ENCODE data around the gene GTF3C1. TPM values are rescaled to one million over a fixed set of nuclear protein-coding genes. Genes with fewer than 3 reads are reported as not detected.
A peak's percentile ranks its signal among the peaks of the same experiment; 100 is the strongest.

GTF3C1 gene
- total and polyA plus RNA-seq, 3 donors from 2014 or later, result 85.7 to 154 (median 129) TPM

GRCh38 chr16:27462200-27462845 lies 87.4 kb downstream of the GTF3C1 start:
- Histone ChIP-seq H3K4me3 (no peak overlapping the region), H3K27me3 (no peaks in the 10 kb centered on the region), H3K36me3 (ENCODE audit: low read depth, missing control alignments) (no peaks in the 10 kb centered on the region), H3K27ac (no peak overlapping the region), H3K4me1 (peaks cover 26% of the 10 kb centered on the region), H3K9me3 (no peaks in the 10 kb centered on the region)
- intact Hi-C loops (cut with DNase I; ENCODE audit: low total_unique reads), result no loop called here
- no peak for DNase-seq
- TF ChIP-seq POLR2A (IDR thresholded peaks at IDR 0.05), result no peak
- TF ChIP-seq CTCF (IDR thresholded peaks at IDR 0.05), result no peak
- 72 to 88% methylated on average over 4 to 18 of the region's 18 CpGs for WGBS, 2 donors

- intact Hi-C loops (cut with DNase I; ENCODE audit: low total_unique reads), result no loop called here
- Histone ChIP-seq H3K27me3 (no peaks in the 10 kb centered on the region), H3K4me3 (no peak overlapping the region), H3K9me3 (no peaks in the 10 kb centered on the region), H3K27ac (no peak overlapping the region), H3K4me1 (peaks cover 26% of the 10 kb centered on the region), H3K36me3 (ENCODE audit: low read depth, missing control alignments) (no peaks in the 10 kb centered on the region)
- DNase-seq, result no peak
- TF ChIP-seq POLR2A (IDR thresholded peaks at IDR 0.05), result no peak
- TF ChIP-seq CTCF (IDR thresholded peaks at IDR 0.05), result no peak
- 68 to 80% methylated on average over 1 to 16 of the region's 16 CpGs for WGBS, 2 donors
Observed at GRCh38 chr16:27461483-27462171, 88.1 kb downstream of the GTF3C1 start.

- TF ChIP-seq POLR2A (IDR thresholded peaks at IDR 0.05) (no peak), CTCF (IDR thresholded peaks at IDR 0.05) (no peak)
- Histone ChIP-seq H3K4me1 (peaks cover 26% of the 10 kb centered on the region), H3K27me3 (no peaks in the 10 kb centered on the region), H3K9me3 (no peaks in the 10 kb centered on the region), H3K36me3 (ENCODE audit: low read depth, missing control alignments) (no peaks in the 10 kb centered on the region), H3K4me3 (no peak overlapping the region), H3K27ac (no peak overlapping the region)
- 63 to 79% methylated on average over 11 to 20 of the region's 20 CpGs for WGBS, 2 donors
- DNase-seq, result no peak
- intact Hi-C loops (cut with DNase I; ENCODE audit: low total_unique reads), result no loop called here
Observed at GRCh38 chr16:27460663-27461482, 88.8 kb downstream of the GTF3C1 start.

- H3K27me3 ChIP-seq, result no peaks in the 10 kb centered on the region
- intact Hi-C loops (cut with DNase I; ENCODE audit: low total_unique reads), result no loop called here
- H3K27ac ChIP-seq, result peak overlapping the region in 1 of 2 donors; percentile 1
- DNase-seq, result peak; percentile 35
- WGBS, 2 donors, result 35 to 57% methylated on average over 3 to 4 of the region's 4 CpGs
- no peak overlapping the region for H3K4me3 ChIP-seq
- no peaks in the 10 kb centered on the region for H3K36me3 ChIP-seq (ENCODE audit: low read depth, missing control alignments)
- TF ChIP-seq CTCF (IDR thresholded peaks at IDR 0.05) (no peak), POLR2A (IDR thresholded peaks at IDR 0.05) (no peak)
- H3K9me3 ChIP-seq, result no peaks in the 10 kb centered on the region
- peaks cover 26% of the 10 kb centered on the region for H3K4me1 ChIP-seq
Observed at GRCh38 chr16:27460213-27460612, 89.5 kb downstream of the GTF3C1 start.
